ENCODE measurements around the gene CCL27.

Gene CCL27, protein sequence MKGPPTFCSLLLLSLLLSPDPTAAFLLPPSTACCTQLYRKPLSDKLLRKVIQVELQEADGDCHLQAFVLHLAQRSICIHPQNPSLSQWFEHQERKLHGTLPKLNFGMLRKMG

DNA sequence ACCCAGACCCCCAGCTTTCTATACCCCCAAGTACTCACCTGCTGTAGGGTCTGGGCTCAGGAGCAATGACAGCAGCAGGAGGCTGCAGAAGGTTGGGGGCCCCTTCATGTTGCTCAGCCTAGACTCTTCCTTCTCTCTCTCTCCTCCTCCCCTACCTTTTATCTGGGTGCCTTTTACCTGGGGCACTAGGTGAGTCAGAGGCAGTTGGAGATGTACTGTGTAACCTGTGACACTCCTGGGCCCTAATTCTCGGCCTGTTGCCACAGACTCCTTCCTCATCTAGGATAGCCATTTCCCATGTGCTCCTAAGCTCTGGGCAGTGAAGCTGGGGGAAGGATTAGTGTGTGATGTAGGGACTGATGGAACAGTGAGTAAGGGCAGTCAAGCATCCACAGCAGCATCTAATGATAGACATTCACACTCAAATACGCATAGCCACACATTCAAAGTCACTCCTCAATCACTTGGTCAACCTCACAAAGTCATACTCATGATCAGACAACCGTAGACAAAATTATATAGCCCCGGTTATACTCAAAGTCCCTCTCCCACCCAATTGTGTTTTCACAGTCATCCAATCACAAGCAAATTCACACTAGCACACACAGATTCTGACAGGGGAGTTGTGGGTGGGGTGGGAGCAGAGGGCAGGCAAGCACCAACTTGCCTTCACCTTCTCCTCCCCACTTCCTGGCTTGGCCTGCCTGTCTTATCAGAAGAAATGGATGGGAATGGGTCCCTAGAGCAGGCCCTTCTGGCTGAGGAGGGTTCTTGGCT is at the start of gene CCL27:
TSS of gene CCL27 (minus strand) at position 132 of the 777 bp plus-strand sequence. CDS start at position 108, 24 bp downstream.
- Histone ChIP-seq H3K9me2 (replicated peaks; ENCODE audit: insufficient read depth, low read length) (no peaks in the 10 kb centered on the region), H3K4me2 (ENCODE audit: low read depth, low read length, poor library complexity, severe bottlenecking) (no peak within 1 kb of the TSS), H3K79me2 (ENCODE audit: insufficient read depth, low read length) (no peaks in the 10 kb centered on the region), H3K27me3 (ENCODE audit: low read length) (no peaks in the 10 kb centered on the region), H3K4me3 (ENCODE audit: insufficient read depth, low read length, poor library complexity, severe bottlenecking) (no peak within 1 kb of the TSS), H4K20me1 (ENCODE audit: low read depth, low read length) (no peaks in the 10 kb centered on the region), H3K9ac (ENCODE audit: low read length) (no peak within 1 kb of the TSS), H3K36me3 (ENCODE audit: low read length) (no peaks in the 10 kb centered on the region), H2AFZ (ENCODE audit: low read depth, low read length, severe bottlenecking) (no peak within 1 kb of the TSS), H3K9me3 (ENCODE audit: insufficient read depth, low read length) (no peaks in the 10 kb centered on the region), H3F3A (ENCODE audit: insufficient read depth) (peaks cover 16% of the 10 kb centered on the region), H3K27ac (ENCODE audit: low read depth, low read length) (no peak within 1 kb of the TSS)
- TF ChIP-seq, protein P1, sequence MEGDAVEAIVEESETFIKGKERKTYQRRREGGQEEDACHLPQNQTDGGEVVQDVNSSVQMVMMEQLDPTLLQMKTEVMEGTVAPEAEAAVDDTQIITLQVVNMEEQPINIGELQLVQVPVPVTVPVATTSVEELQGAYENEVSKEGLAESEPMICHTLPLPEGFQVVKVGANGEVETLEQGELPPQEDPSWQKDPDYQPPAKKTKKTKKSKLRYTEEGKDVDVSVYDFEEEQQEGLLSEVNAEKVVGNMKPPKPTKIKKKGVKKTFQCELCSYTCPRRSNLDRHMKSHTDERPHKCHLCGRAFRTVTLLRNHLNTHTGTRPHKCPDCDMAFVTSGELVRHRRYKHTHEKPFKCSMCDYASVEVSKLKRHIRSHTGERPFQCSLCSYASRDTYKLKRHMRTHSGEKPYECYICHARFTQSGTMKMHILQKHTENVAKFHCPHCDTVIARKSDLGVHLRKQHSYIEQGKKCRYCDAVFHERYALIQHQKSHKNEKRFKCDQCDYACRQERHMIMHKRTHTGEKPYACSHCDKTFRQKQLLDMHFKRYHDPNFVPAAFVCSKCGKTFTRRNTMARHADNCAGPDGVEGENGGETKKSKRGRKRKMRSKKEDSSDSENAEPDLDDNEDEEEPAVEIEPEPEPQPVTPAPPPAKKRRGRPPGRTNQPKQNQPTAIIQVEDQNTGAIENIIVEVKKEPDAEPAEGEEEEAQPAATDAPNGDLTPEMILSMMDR (IDR thresholded peaks at IDR 0.05; ENCODE audit: insufficient read depth, low read length, poor library complexity, severe bottlenecking), result no peak
- TF ChIP-seq EZH2phosphoT487 (conservative IDR thresholded peaks at IDR 0.05; ENCODE audit: low read length), result no peak

DNA sequence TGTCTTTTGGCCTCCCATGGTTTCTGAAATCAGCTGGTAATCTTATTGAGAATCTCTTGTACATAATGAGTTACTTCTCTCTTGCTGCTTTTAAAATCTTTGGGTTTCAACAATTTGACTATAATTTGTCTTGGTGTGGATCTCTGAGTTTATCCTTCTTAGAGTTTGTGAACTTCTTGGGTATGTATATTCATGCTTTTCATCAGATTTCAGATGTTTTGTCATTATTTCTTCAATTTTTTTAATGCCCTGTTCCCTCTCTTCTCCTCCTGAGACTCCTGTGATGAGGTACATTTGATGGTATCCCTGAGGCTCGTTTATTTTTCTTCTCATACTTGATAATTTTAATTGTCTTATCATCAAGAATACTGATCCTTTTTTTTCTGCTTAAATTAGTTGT is 49.7 kb upstream of the CCL27 start:
- Histone ChIP-seq H4K20me1 (ENCODE audit: low read depth, low read length) (no peaks in the 10 kb centered on the region), H2AFZ (ENCODE audit: low read depth, low read length, severe bottlenecking) (no peak overlapping the region), H3K9me3 (ENCODE audit: insufficient read depth, low read length) (no peaks in the 10 kb centered on the region), H3K4me2 (ENCODE audit: low read depth, low read length, poor library complexity, severe bottlenecking) (no peak overlapping the region), H3K27me3 (ENCODE audit: low read length) (no peaks in the 10 kb centered on the region), H3K9ac (ENCODE audit: low read length) (no peak overlapping the region), H3K4me3 (ENCODE audit: insufficient read depth, low read length, poor library complexity, severe bottlenecking) (no peak overlapping the region), H3F3A (ENCODE audit: insufficient read depth) (no peaks in the 10 kb centered on the region), H3K79me2 (ENCODE audit: insufficient read depth, low read length) (no peaks in the 10 kb centered on the region), H3K27ac (ENCODE audit: low read depth, low read length) (no peak overlapping the region), H3K36me3 (ENCODE audit: low read length) (no peaks in the 10 kb centered on the region), H3K9me2 (replicated peaks; ENCODE audit: insufficient read depth, low read length) (no peaks in the 10 kb centered on the region)
- TF ChIP-seq, protein P1 (IDR thresholded peaks at IDR 0.05; ENCODE audit: insufficient read depth, low read length, poor library complexity, severe bottlenecking), result no peak
- no peak for TF ChIP-seq EZH2phosphoT487 (conservative IDR thresholded peaks at IDR 0.05; ENCODE audit: low read length)

DNA sequence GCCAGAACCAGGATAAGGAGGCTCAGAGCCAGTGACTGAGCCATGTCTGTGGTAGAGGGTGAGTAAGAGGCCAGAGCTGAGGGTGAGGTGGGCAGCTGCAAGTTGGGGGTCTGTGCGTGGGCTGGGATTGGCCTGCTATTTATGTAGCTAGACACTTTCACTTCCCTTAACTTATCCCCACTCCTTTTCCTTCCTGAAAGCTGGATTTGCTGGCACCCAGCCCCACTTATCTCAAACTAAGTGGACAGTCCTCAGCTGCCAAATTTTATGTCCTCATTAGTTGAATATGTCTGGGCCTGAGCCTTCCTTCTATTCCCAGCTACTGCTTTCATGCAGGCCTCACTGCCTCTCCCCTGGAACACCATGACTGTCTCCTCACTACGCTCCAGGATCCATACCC is 47.6 kb upstream of the CCL27 start, which contains the start of gene CCL21:
TSS of gene CCL21 (minus strand) at position 114 of the 400 bp plus-strand sequence. CDS start at position 44, 70 bp downstream.
- H3K4me3 ChIP-seq (ENCODE audit: insufficient read depth, low read length, poor library complexity, severe bottlenecking), result no peak within 1 kb of the TSS
- no peak for TF ChIP-seq EZH2phosphoT487 (conservative IDR thresholded peaks at IDR 0.05; ENCODE audit: low read length)
- TF ChIP-seq, protein P1 (IDR thresholded peaks at IDR 0.05; ENCODE audit: insufficient read depth, low read length, poor library complexity, severe bottlenecking), result no peak
- no peak within 1 kb of the TSS for H3K27ac ChIP-seq (ENCODE audit: low read depth, low read length)
- H3K9ac ChIP-seq (ENCODE audit: low read length), result no peak within 1 kb of the TSS
- H3F3A ChIP-seq (ENCODE audit: insufficient read depth), result no peaks in the 10 kb centered on the region
- H4K20me1 ChIP-seq (ENCODE audit: low read depth, low read length), result no peaks in the 10 kb centered on the region
- no peak within 1 kb of the TSS for H2AFZ ChIP-seq (ENCODE audit: low read depth, low read length, severe bottlenecking)
- no peaks in the 10 kb centered on the region for H3K36me3 ChIP-seq (ENCODE audit: low read length)
- H3K9me3 ChIP-seq (ENCODE audit: insufficient read depth, low read length), result no peaks in the 10 kb centered on the region
- no peaks in the 10 kb centered on the region for H3K79me2 ChIP-seq (ENCODE audit: insufficient read depth, low read length)
- no peak within 1 kb of the TSS for H3K4me2 ChIP-seq (ENCODE audit: low read depth, low read length, poor library complexity, severe bottlenecking)
- H3K9me2 ChIP-seq (replicated peaks; ENCODE audit: insufficient read depth, low read length), result no peaks in the 10 kb centered on the region
- no peaks in the 10 kb centered on the region for H3K27me3 ChIP-seq (ENCODE audit: low read length)

Measured in SU-DHL-6 (cell line).